Measurements from ENCODE around the gene MAP7D3.
"Not testable (repeated sequence)": the region's sequence is repeated elsewhere in the genome, so short reads cannot be mapped to it uniquely, and the experiment has no call there.

Gene MAP7D3

DNA sequence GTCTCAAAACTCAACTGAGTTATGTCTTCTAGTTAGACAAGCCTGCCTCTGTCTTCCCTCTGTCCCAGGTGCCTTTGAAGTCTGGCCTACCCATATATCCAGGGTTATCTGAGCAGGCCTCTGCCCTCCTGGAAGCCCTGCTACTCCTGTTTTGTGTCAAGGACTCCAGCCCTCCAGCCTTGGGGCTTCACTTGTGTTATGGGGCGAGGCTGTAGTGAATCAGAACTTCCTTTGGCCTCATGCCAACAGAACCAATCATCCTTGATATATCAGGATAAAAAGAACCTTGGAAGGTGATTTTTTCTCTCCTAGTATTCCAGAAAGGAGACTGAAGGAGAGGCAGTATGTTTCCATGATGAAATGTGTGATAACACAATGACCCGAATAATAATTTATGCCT lies 40.6 kb upstream of the MAP7D3 start:
- no peak overlapping the region for H3K4me3 ChIP-seq (ENCODE audit: low read length)
- no peak overlapping the region for H3K4me2 ChIP-seq (ENCODE audit: low read depth, low read length)
- H3K9me3 ChIP-seq (replicated peaks; ENCODE audit: insufficient read depth, low read length): no peaks in the 10 kb centered on the region
- no peak overlapping the region for H3K9ac ChIP-seq (ENCODE audit: low read length)
- no peaks in the 10 kb centered on the region for H3K4me1 ChIP-seq (ENCODE audit: low read length)
- H3K36me3 ChIP-seq (replicated peaks; ENCODE audit: insufficient read depth, low read length): no peaks in the 10 kb centered on the region
- no peaks in the 10 kb centered on the region for H4K20me1 ChIP-seq (ENCODE audit: insufficient read depth, low read length)
- H3K27ac ChIP-seq (ENCODE audit: low read length): no peak overlapping the region
- H3K27me3 ChIP-seq (replicated peaks; ENCODE audit: insufficient read depth, low read length): no peaks in the 10 kb centered on the region
- no peak overlapping the region for H2AFZ ChIP-seq (ENCODE audit: low read length)
- TF ChIP-seq EZH2phosphoT487 (IDR thresholded peaks at IDR 0.05; ENCODE audit: low read length) (no peak), CTCF (IDR thresholded peaks at IDR 0.05; ENCODE audit: low read length) (no peak), EZH2 (optimal IDR thresholded peaks at IDR 0.05; ENCODE audit: low read depth, low read length) (no peak)
- H3K9me2 ChIP-seq (replicated peaks; ENCODE audit: insufficient read depth, low read length): no peaks in the 10 kb centered on the region
- DNase-seq: no peak
- H3K79me2 ChIP-seq (ENCODE audit: low read length): no peaks in the 10 kb centered on the region
- no peaks in the 10 kb centered on the region for H3F3A ChIP-seq (ENCODE audit: insufficient read depth, low read length)

GRCh38 chrX:136286375-136286774 lies 35.2 kb upstream of the MAP7D3 start:
- H3K9me2 ChIP-seq (replicated peaks; ENCODE audit: insufficient read depth, low read length); H3K9ac ChIP-seq (ENCODE audit: low read length); H2AFZ ChIP-seq (ENCODE audit: low read length); H3K4me2 ChIP-seq (ENCODE audit: low read depth, low read length); H3K4me1 ChIP-seq (ENCODE audit: low read length); H3K27ac ChIP-seq (ENCODE audit: low read length); H3K9me3 ChIP-seq (replicated peaks; ENCODE audit: insufficient read depth, low read length); H3K27me3 ChIP-seq (replicated peaks; ENCODE audit: insufficient read depth, low read length); H3K36me3 ChIP-seq (replicated peaks; ENCODE audit: insufficient read depth, low read length); H3K4me3 ChIP-seq (ENCODE audit: low read length); H3K79me2 ChIP-seq (ENCODE audit: low read length); H3F3A ChIP-seq (ENCODE audit: insufficient read depth, low read length); H4K20me1 ChIP-seq (ENCODE audit: insufficient read depth, low read length); DNase-seq: not testable (repeated sequence)

DNA sequence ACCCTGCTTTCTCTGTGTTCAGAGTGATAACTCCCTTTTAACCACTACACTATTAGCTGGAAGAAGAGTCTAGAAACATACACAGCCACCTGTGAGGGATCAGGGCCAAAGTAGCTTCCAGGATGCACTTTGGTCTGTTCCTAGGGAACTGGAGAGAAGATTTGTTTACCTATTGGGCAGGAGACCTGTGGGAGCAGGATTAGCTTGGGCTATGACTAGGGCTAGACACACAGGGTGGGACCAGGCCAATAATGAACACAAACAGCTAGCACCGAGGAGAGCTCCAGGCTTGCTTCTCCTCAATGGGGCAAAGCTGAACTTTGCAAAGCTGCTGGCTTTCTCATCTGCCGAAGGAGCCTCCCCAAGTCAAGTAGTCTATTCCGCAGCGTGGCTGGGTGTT lies 24.4 kb upstream of the MAP7D3 start:
- Histone ChIP-seq H3F3A (ENCODE audit: insufficient read depth, low read length) (no peaks in the 10 kb centered on the region), H3K9me2 (replicated peaks; ENCODE audit: insufficient read depth, low read length) (no peaks in the 10 kb centered on the region), H3K27me3 (replicated peaks; ENCODE audit: insufficient read depth, low read length) (no peaks in the 10 kb centered on the region), H3K9ac (ENCODE audit: low read length) (no peak overlapping the region), H3K4me2 (ENCODE audit: low read depth, low read length) (no peak overlapping the region), H3K36me3 (replicated peaks; ENCODE audit: insufficient read depth, low read length) (no peaks in the 10 kb centered on the region), H3K79me2 (ENCODE audit: low read length) (no peaks in the 10 kb centered on the region), H3K9me3 (replicated peaks; ENCODE audit: insufficient read depth, low read length) (no peaks in the 10 kb centered on the region), H4K20me1 (ENCODE audit: insufficient read depth, low read length) (no peaks in the 10 kb centered on the region), H2AFZ (ENCODE audit: low read length) (no peak overlapping the region), H3K27ac (ENCODE audit: low read length) (no peak overlapping the region), H3K4me1 (ENCODE audit: low read length) (peaks cover 8% of the 10 kb centered on the region), H3K4me3 (ENCODE audit: low read length) (no peak overlapping the region)
- TF ChIP-seq EZH2phosphoT487 (IDR thresholded peaks at IDR 0.05; ENCODE audit: low read length): no peak
- no peak for TF ChIP-seq EZH2 (optimal IDR thresholded peaks at IDR 0.05; ENCODE audit: low read depth, low read length)
- DNase-seq: no peak

DNA sequence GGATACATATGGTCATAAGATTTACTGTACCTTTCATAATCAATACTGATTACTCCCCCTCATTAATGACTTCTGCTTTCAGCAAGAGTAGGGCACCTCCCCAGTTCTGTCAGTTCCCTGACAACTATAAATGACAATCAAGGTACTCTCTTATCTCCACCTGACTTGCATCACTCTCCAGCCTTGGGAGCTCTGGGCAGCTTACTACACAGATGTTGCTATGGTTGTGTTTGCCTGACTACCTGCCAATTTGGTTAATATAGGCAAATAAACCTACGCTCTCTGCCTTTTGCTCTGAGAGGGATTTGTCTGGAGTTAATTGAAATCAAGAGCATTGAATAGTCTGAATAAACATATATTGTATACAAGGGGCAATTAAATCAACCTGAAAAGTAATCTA lies 22.8 kb upstream of the MAP7D3 start:
- Histone ChIP-seq H3K9me3 (replicated peaks; ENCODE audit: insufficient read depth, low read length) (no peaks in the 10 kb centered on the region), H3K9me2 (replicated peaks; ENCODE audit: insufficient read depth, low read length) (no peaks in the 10 kb centered on the region), H3K4me1 (ENCODE audit: low read length) (peaks cover 8% of the 10 kb centered on the region), H3K79me2 (ENCODE audit: low read length) (no peaks in the 10 kb centered on the region), H3K36me3 (replicated peaks; ENCODE audit: insufficient read depth, low read length) (no peaks in the 10 kb centered on the region), H3K4me2 (ENCODE audit: low read depth, low read length) (no peak overlapping the region), H3F3A (ENCODE audit: insufficient read depth, low read length) (no peaks in the 10 kb centered on the region), H3K27me3 (replicated peaks; ENCODE audit: insufficient read depth, low read length) (no peaks in the 10 kb centered on the region), H3K4me3 (ENCODE audit: low read length) (no peak overlapping the region), H3K27ac (ENCODE audit: low read length) (no peak overlapping the region), H3K9ac (ENCODE audit: low read length) (no peak overlapping the region), H4K20me1 (ENCODE audit: insufficient read depth, low read length) (no peaks in the 10 kb centered on the region), H2AFZ (ENCODE audit: low read length) (no peak overlapping the region)
- no peak for DNase-seq
- no peak for TF ChIP-seq EZH2phosphoT487 (IDR thresholded peaks at IDR 0.05; ENCODE audit: low read length)
- TF ChIP-seq EZH2 (optimal IDR thresholded peaks at IDR 0.05; ENCODE audit: low read depth, low read length): no peak
- TF ChIP-seq CTCF (IDR thresholded peaks at IDR 0.05; ENCODE audit: low read length): no peak
